ENCODE data around the gene TSPAN13.

The TSPAN13 gene

GRCh38 chr7:16812542-16813231 is 59.1 kb downstream of the TSPAN13 start:
- DNase-seq (ENCODE audit: low read depth in 3 of 3) = no peak

GRCh38 chr7:16813232-16813616 is 59.7 kb downstream of the TSPAN13 start:
- DNase-seq (ENCODE audit: low read depth in 3 of 3) = no peak

- DNase-seq (ENCODE audit: low read depth in 3 of 3) = no peak
Measured at GRCh38 chr7:16815001-16815400, 61.4 kb downstream of the TSPAN13 start.

- no peak for DNase-seq (ENCODE audit: low read depth in 3 of 3)
Measured at GRCh38 chr7:16816824-16817223, 63.3 kb downstream of the TSPAN13 start.

GRCh38 chr7:16817536-16817935 is 64.0 kb downstream of the TSPAN13 start:
- no peak for DNase-seq (ENCODE audit: low read depth in 3 of 3)

- DNase-seq (ENCODE audit: low read depth in 3 of 3) = no peak
Measured at GRCh38 chr7:16818732-16819131, 65.2 kb downstream of the TSPAN13 start.

GRCh38 chr7:16822029-16822428 is 68.5 kb downstream of the TSPAN13 start:
- DNase-seq (ENCODE audit: low read depth in 3 of 3) = no peak

GRCh38 chr7:16826060-16826459 is 72.5 kb downstream of the TSPAN13 start:
- DNase-seq (ENCODE audit: low read depth in 3 of 3) = no peak

- no peak for DNase-seq (ENCODE audit: low read depth in 3 of 3)
Measured at GRCh38 chr7:16833373-16833772, 79.8 kb downstream of the TSPAN13 start.
